Epithelial cell of proximal tubule (primary cell): ENCODE data around the gene DCBLD2. TPM values are rescaled to one million over a fixed set of nuclear protein-coding genes. Genes with fewer than 3 reads are reported as not detected.

Experiments
- DNase-seq: peaks from one replicate; pipeline ENCODE4 v3.0.0-alpha.2; 2011; ENCODE audit warnings: low read depth
- H3K4me3 ChIP-seq: 2 replicates; pipeline ENCODE4 v1.5.1; 2011; ENCODE audit warnings: low read depth, mild to moderate bottlenecking, low read length
- CTCF ChIP-seq: conservative IDR thresholded peaks from 2 replicates; pipeline ENCODE4 v1.5.1; 2012; ENCODE audit warnings: low read depth, mild to moderate bottlenecking, low read length
- total RNA-seq: library from RNA; depleted of rRNA; stranded (reverse); fragments of >200 nt; gene quantifications from 2 replicates; pipeline ENCODE4 v1.2.3, GENCODE V29; 2015

The DCBLD2 gene
- total RNA-seq, 1 donor from 2014 or later, result 846 TPM

GRCh38 chr3:98817547-98818041, 83.9 kb downstream of the DCBLD2 start:
- no peak for DNase-seq
- peak; percentile 46 for TF ChIP-seq CTCF
- H3K4me3 ChIP-seq, result no peak overlapping the region

- no peak overlapping the region for H3K4me3 ChIP-seq
- DNase-seq, result no peak
- TF ChIP-seq CTCF, result no peak
Measured at GRCh38 chr3:98814817-98815420, 86.6 kb downstream of the DCBLD2 start.

GRCh38 chr3:98812851-98813374, 88.6 kb downstream of the DCBLD2 start:
- no peak overlapping the region for H3K4me3 ChIP-seq
- DNase-seq, result no peak
- peak; percentile 49 for TF ChIP-seq CTCF

- no peak for TF ChIP-seq CTCF
- no peak for DNase-seq
Measured at GRCh38 chr3:98811048-98811447, 90.4 kb downstream of the DCBLD2 start.

GRCh38 chr3:98809557-98809956, 91.9 kb downstream of the DCBLD2 start:
- DNase-seq, result no peak
- no peak for TF ChIP-seq CTCF
- no peak overlapping the region for H3K4me3 ChIP-seq

More at GRCh38 chr3:98811048-98811447, 90.4 kb downstream of the DCBLD2 start:
- no peak overlapping the region for H3K4me3 ChIP-seq

- no peak overlapping the region for H3K4me3 ChIP-seq
- no peak for TF ChIP-seq CTCF
- DNase-seq, result no peak
Measured at GRCh38 chr3:98808071-98808470, 93.4 kb downstream of the DCBLD2 start.

- H3K4me3 ChIP-seq, result no peak overlapping the region
- DNase-seq, result no peak
- TF ChIP-seq CTCF, result no peak
Measured at GRCh38 chr3:98807561-98807960, 93.9 kb downstream of the DCBLD2 start.
